ENCODE measurements around the gene ROBO1.
"Not testable (repeated sequence)": the region's sequence is repeated elsewhere in the genome, so short reads cannot be mapped to it uniquely, and the experiment has no call there.

ROBO1 gene

GRCh38 chr3:79236496-79236895 is 531.3 kb downstream of the ROBO1 start:
- peak; percentile 71 for DNase-seq

GRCh38 chr3:79233431-79234060 is 534.3 kb downstream of the ROBO1 start:
- peak; percentile 62 for DNase-seq

GRCh38 chr3:79230266-79230665 is 537.5 kb downstream of the ROBO1 start:
- no peak for DNase-seq

- DNase-seq, result no peak
Measured at GRCh38 chr3:79217096-79217495, 550.7 kb downstream of the ROBO1 start.

- DNase-seq, result no peak
Measured at GRCh38 chr3:79215286-79215685, 552.5 kb downstream of the ROBO1 start.

GRCh38 chr3:79211586-79212359 is 556.0 kb downstream of the ROBO1 start:
- DNase-seq, result no peak

- peak; percentile 2 for DNase-seq
Measured at GRCh38 chr3:79204351-79204750, 563.4 kb downstream of the ROBO1 start.

GRCh38 chr3:79203144-79203519 is 564.7 kb downstream of the ROBO1 start:
- no peak for DNase-seq

- no peak for DNase-seq
Measured at GRCh38 chr3:79202471-79203143, 565.2 kb downstream of the ROBO1 start.

GRCh38 chr3:79200456-79200855 is 567.3 kb downstream of the ROBO1 start:
- DNase-seq, result no peak

- no peak for DNase-seq
Measured at GRCh38 chr3:79199966-79200365, 567.8 kb downstream of the ROBO1 start.

- no peak for DNase-seq
Measured at GRCh38 chr3:79187426-79187825, 580.4 kb downstream of the ROBO1 start.

- DNase-seq, result no peak
Measured at GRCh38 chr3:79184251-79184650, 583.5 kb downstream of the ROBO1 start.

GRCh38 chr3:79183496-79183895 is 584.3 kb downstream of the ROBO1 start:
- no peak for DNase-seq

GRCh38 chr3:79178471-79179180 is 589.2 kb downstream of the ROBO1 start:
- no peak for DNase-seq

GRCh38 chr3:79175870-79176269 is 591.9 kb downstream of the ROBO1 start:
- no peak for DNase-seq

GRCh38 chr3:79173259-79173658 is 594.5 kb downstream of the ROBO1 start:
- DNase-seq, result not testable (repeated sequence)

GRCh38 chr3:79172241-79172640 is 595.6 kb downstream of the ROBO1 start:
- peak; percentile 37 for DNase-seq

- no peak for DNase-seq
Measured at GRCh38 chr3:79170021-79170420, 597.8 kb downstream of the ROBO1 start.

GRCh38 chr3:79167651-79168416 is 600.0 kb downstream of the ROBO1 start:
- DNase-seq, result peak; percentile 94

GRCh38 chr3:79162653-79163052 is 605.1 kb downstream of the ROBO1 start:
- no peak for DNase-seq

GRCh38 chr3:79161941-79162340 is 605.9 kb downstream of the ROBO1 start:
- DNase-seq, result no peak

All from fibroblast of skin of back (primary cell).